Ovary (tissue), 9 donors: ENCODE data around the gene TADA2A. TPM values are rescaled to one million over a fixed set of nuclear protein-coding genes. Genes with fewer than 3 reads are reported as not detected.

Experiments used
- DNase-seq, 5 donors: peaks; one replicate each; pipeline ENCODE4 v3.0.0-alpha.2; 2019 to 2020
- H3K27ac ChIP-seq, 2 donors: fragments of 200-600 bp; one replicate each; pipeline versions ENCODE4 v1.5.1 to v1.8.0; 2019 to 2022
- H3K27me3 ChIP-seq: fragments of 200-600 bp; one replicate; pipeline ENCODE4 v1.8.0; 2022
- H3K36me3 ChIP-seq: fragments of 200-600 bp; sonication (generic); one replicate; pipeline ENCODE4 v1.5.1; 2019
- H3K4me1 ChIP-seq: one replicate; pipeline ENCODE4 v1.8.1; 2013; ENCODE audit warnings: mild to moderate bottlenecking, moderate library complexity; ENCODE audit not compliant: insufficient read depth
- H3K4me3 ChIP-seq: fragments of 200-600 bp; sonication (generic); one replicate; pipeline ENCODE4 v1.5.1; 2017
- H3K9me3 ChIP-seq, 2 donors: fragments of 200-600 bp in 1 of 2; sonication (generic) in 1 of 2; one replicate each; pipeline versions ENCODE4 v1.5.1 to v1.8.1; 2013 to 2019; ENCODE audit warnings: mild to moderate bottlenecking in 1 of 2, moderate library complexity in 1 of 2
- EP300 ChIP-seq: sonication (generic); formaldehyde crosslinking; IDR thresholded peaks from one replicate; pipeline ENCODE4 v1.6.1; 2017; ENCODE audit warnings: antibody characterized with exemption
- POLR2A ChIP-seq: fragments of 450-650 bp; IDR thresholded peaks from one replicate; pipeline ENCODE4 v1.6.1; 2017; ENCODE audit warnings: antibody characterized with exemption, mild to moderate bottlenecking, moderate library complexity
- WGBS, 3 donors: extraction: QIAGEN DNeasy Blood & Tissue Kit in 1 of 3; methylation state at CpG; one replicate each; pipeline versions ENCODE4 v1.1.5 to v1.1.7; 2013 to 2017; 5-methylcytosine and 5-hydroxymethylcytosine counted together
- intact Hi-C, 4 donors: fragments of 100-400 bp; cut with DNase I; formaldehyde crosslinking; loops; one replicate each; pipeline versions ENCODE4 v1.11.0 to v1.15.1; 2022 to 2023
- polyA plus RNA-seq, 2 donors: library from polyadenylated mRNA; stranded (reverse); fragments of 200-250 nt in 1 of 2; fragments of 350-450 nt in 1 of 2; fragmentation: Illumina TruSeq in 1 of 2; extraction: RNeasy Lipid Tissue Mini Kit (QIAGEN cat#74804) in 1 of 2; gene quantifications; one replicate each; pipeline ENCODE4 v1.2.3, GENCODE V29; 2013 to 2014
- total RNA-seq, 7 donors: library from RNA; depleted of rRNA in 2 of 7; stranded (reverse); fragments of >200 nt in 2 of 7; fragmentation: NEBNext Ultra II Directional in 3 of 7; extraction: Animal tissue kit (Norgen Biotek cat#: 25700) in 3 of 7; gene quantifications; one replicate each; pipeline versions ENCODE4 v1.1.0 to v1.2.4, GENCODE V29; 2016 to 2023
- TF ChIP-seq, protein P1 (sequence below), 3 donors: fragments of 450-650 bp in 2 of 3; fragments of 200-600 bp in 1 of 3; IDR thresholded peaks; one replicate each; pipeline versions ENCODE4 v1.5.1 to v1.8.0; 2016 to 2022; ENCODE audit warnings: antibody characterized with exemption in 3 of 3, mild to moderate bottlenecking in 1 of 3
- donor health status: DM: no; HTN: no; CAD: no; lungs with moderate emphysema.
- donor health status: DM: no; HTN: no; CAD: no.
- donor health status: Bipolar disorder and iron deficiency.
- donor health status: DM: yes; HTN: yes; CAD: no.
- donor health status: DM: no; HTN: no; CAD: no.
- donor health status: DM: yes; HTN: yes; CAD: no.

TADA2A gene
- total and polyA plus RNA-seq, 9 donors: 9.2 to 33.2 (median 23.1) TPM

DNA sequence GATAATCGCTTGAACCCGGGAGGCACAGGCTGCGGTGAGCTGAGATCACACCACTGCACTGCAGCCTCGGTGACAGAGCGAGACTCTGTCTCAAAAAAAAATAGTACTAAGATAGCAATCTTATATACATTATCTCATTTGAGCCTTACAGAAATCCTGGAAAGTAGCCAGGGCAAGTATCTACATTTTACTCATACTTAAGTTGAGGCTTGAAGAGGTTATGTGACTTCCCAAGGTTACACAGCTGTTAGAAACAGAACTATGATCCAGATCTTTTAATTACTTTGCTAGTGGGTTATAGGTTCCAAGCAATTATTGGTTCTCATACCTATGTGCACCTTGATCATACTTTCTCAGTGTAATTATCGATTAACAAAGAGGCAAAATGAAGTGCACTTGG, 15.5 kb upstream of the TADA2A start:
- Histone ChIP-seq H3K27ac (no peak overlapping the region), H3K4me3 (no peak overlapping the region), H3K9me3 (no peaks in the 10 kb centered on the region), H3K27me3 (no peaks in the 10 kb centered on the region), H3K36me3 (no peaks in the 10 kb centered on the region), H3K4me1 (peaks cover 1% of the 10 kb centered on the region)
- WGBS, 3 donors: 90 to 98% (median 95%) methylated on average over 6 of the region's 6 CpGs
- intact Hi-C loops: no loop called here
- TF ChIP-seq POLR2A: no peak
- TF ChIP-seq, protein P1, sequence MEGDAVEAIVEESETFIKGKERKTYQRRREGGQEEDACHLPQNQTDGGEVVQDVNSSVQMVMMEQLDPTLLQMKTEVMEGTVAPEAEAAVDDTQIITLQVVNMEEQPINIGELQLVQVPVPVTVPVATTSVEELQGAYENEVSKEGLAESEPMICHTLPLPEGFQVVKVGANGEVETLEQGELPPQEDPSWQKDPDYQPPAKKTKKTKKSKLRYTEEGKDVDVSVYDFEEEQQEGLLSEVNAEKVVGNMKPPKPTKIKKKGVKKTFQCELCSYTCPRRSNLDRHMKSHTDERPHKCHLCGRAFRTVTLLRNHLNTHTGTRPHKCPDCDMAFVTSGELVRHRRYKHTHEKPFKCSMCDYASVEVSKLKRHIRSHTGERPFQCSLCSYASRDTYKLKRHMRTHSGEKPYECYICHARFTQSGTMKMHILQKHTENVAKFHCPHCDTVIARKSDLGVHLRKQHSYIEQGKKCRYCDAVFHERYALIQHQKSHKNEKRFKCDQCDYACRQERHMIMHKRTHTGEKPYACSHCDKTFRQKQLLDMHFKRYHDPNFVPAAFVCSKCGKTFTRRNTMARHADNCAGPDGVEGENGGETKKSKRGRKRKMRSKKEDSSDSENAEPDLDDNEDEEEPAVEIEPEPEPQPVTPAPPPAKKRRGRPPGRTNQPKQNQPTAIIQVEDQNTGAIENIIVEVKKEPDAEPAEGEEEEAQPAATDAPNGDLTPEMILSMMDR (IDR thresholded peaks at IDR 0.05): no peak
- no peak for DNase-seq

DNA sequence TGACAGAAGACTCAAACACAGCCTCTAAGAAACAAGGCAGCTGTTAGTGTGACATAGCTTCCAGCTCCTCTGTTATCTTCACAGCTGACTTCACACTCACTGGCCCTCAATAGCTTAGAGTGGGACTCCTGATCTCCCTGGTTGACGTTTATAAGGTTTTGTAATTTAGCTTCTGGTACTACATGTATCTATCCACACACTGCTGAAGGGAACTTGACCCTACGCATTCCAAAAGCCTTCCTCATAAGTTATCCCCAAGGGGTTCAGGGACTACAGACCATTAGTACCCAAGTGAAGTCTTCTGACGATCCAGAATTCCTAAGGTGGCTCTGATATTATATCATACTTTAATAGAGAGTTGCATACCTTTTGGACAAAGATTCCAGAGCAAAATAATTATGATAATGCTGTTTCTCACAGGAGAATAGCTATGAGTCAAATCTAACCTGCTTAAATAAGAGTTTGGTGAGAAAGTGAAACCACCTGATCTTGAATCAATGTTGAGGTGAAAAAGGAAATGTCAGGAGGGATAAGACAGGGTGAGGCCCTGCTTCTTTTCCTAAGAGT, 14.6 kb upstream of the TADA2A start:
- intact Hi-C loops: no loop called here
- Histone ChIP-seq H3K4me1 (peaks cover 1% of the 10 kb centered on the region), H3K27me3 (no peaks in the 10 kb centered on the region), H3K27ac (no peak overlapping the region), H3K9me3 (no peaks in the 10 kb centered on the region), H3K4me3 (no peak overlapping the region), H3K36me3 (no peaks in the 10 kb centered on the region)
- no peak for DNase-seq
- 38 to 43% (median 41%) methylated on average over 3 of the region's 3 CpGs for WGBS, 3 donors
- TF ChIP-seq EP300 (no peak), POLR2A (no peak)
- TF ChIP-seq, protein P1 (IDR thresholded peaks at IDR 0.05): no peak

DNA sequence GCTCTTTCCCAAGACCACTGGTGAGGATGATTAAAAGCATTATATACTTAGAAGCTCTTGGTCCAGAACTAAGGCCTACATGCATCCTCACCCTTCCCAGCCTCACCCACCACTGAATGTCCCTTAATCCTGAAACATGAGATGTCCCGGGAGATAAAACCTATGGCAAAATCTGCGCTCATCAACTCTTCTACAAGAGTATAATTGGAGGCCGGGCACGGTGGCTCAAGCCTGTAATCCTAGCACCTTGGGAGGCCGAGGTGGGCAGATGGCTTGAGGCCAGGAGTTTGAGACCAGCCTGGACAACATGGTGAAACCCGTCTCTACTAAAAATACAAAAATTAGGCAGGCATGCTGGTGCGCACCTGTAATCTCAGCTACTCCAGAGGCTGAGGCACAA, 13.3 kb upstream of the TADA2A start:
- no peaks in the 10 kb centered on the region for H3K9me3 ChIP-seq
- peaks cover 1% of the 10 kb centered on the region for H3K4me1 ChIP-seq
- intact Hi-C loops: no loop called here
- H3K27ac ChIP-seq: no peak overlapping the region
- H3K36me3 ChIP-seq: no peaks in the 10 kb centered on the region
- no peak for DNase-seq
- TF ChIP-seq POLR2A (no peak), EP300 (no peak)
- TF ChIP-seq, protein P1 (IDR thresholded peaks at IDR 0.05): no peak
- no peaks in the 10 kb centered on the region for H3K27me3 ChIP-seq
- WGBS, 3 donors: 95 to 98% (median 96%) methylated on average over 7 of the region's 7 CpGs
- H3K4me3 ChIP-seq: no peak overlapping the region

DNA sequence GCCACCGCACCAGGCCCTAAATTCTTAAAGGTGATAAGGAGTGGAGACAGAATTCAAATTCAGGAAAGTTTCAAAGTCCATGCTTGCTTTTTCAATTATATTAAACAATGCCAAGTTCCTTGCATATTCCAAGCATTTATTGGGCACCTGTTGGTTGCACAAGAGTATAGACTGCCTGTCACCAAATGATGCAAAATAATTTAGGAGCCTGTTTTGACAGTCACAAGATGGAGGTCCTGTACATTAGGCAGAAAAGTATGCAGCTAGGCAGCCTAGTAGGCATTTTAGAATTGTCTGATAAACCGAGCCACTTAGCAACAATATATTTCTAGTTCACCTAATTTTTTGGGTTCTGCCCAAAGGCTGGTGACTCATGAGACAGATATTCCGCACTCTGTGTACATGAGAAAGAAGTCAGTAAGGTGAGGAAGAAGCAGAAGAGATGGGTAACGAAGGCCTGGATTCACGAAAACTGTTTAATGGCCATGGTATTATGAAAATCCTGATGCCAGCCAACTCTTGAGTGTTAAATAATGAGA, 7.4 kb upstream of the TADA2A start:
- TF ChIP-seq EP300: no peak
- TF ChIP-seq POLR2A: no peak
- TF ChIP-seq, protein P1 (IDR thresholded peaks at IDR 0.05): no peak
- Histone ChIP-seq H3K27ac (no peak overlapping the region), H3K4me3 (no peak overlapping the region), H3K9me3 (no peaks in the 10 kb centered on the region), H3K4me1 (no peaks in the 10 kb centered on the region), H3K36me3 (no peaks in the 10 kb centered on the region), H3K27me3 (no peaks in the 10 kb centered on the region)
- intact Hi-C loops: no loop called here
- DNase-seq: no peak
- 75 to 88% (median 86%) methylated on average over 5 of the region's 5 CpGs for WGBS, 3 donors
